Lower leg skin (tissue), 4 donors: ENCODE data around the gene SORCS1. TPM values are rescaled to one million over a fixed set of nuclear protein-coding genes. Genes with fewer than 3 reads are reported as not detected.

Experiments used
- DNase-seq, 2 donors: peaks; one replicate each; pipeline ENCODE4 v3.0.0-alpha.2; 2019; ENCODE audit warnings: low spot score in 2 of 2
- H3K4me3 ChIP-seq: fragments of 200-600 bp; sonication (generic); 2 replicates; pipeline ENCODE4 v1.5.1; 2017; ENCODE audit warnings: mild to moderate bottlenecking, low read depth; ENCODE audit not compliant: poor library complexity, severe bottlenecking
- CTCF ChIP-seq, 3 donors: fragments of 450-650 bp; IDR thresholded peaks; one replicate each; pipeline ENCODE4 v1.5.1; 2016; ENCODE audit warnings: antibody characterized with exemption in 3 of 3, mild to moderate bottlenecking in 3 of 3, moderate library complexity in 2 of 3
- POLR2A ChIP-seq, 2 donors: fragments of 450-650 bp; IDR thresholded peaks; one replicate each; pipeline ENCODE4 v1.6.1; 2016 to 2017; ENCODE audit warnings: antibody characterized with exemption in 2 of 2, mild to moderate bottlenecking in 1 of 2, moderate library complexity in 1 of 2
- WGBS, 2 donors: methylation state at CpG; one replicate each; pipeline ENCODE4 v1.1.5; 2018; 5-methylcytosine and 5-hydroxymethylcytosine counted together
- intact Hi-C: fragments of 100-400 bp; cut with DNase I; formaldehyde crosslinking; loops from one replicate; pipeline ENCODE4 v1.15.0; 2023; ENCODE audit warnings: low total_unique reads
- total RNA-seq, 4 donors: library from RNA; depleted of rRNA; stranded (reverse); fragments of >200 nt; gene quantifications; one replicate each; pipeline ENCODE4 v1.1.0, GENCODE V29; 2016

SORCS1 gene
- total RNA-seq, 4 donors from 2014 or later, result 2.2 to 5.3 (median 2.9) TPM

- H3K4me3 ChIP-seq, result no peak overlapping the region
- WGBS, 2 donors, result 63 to 65% methylated on average over 6 of the region's 6 CpGs
- no peak for TF ChIP-seq POLR2A (IDR thresholded peaks at IDR 0.05)
- TF ChIP-seq CTCF (IDR thresholded peaks at IDR 0.05), result no peak
- intact Hi-C loops, result no loop called here
- no peak for DNase-seq
Measured at GRCh38 chr10:106981452-106982075, 182.9 kb downstream of the SORCS1 start.

- WGBS, 2 donors, result 50 to 59% methylated on average over 4 of the region's 4 CpGs
- H3K4me3 ChIP-seq, result no peak overlapping the region
- DNase-seq, result no peak
- intact Hi-C loops, result no loop called here
- no peak for TF ChIP-seq CTCF (IDR thresholded peaks at IDR 0.05)
- TF ChIP-seq POLR2A (IDR thresholded peaks at IDR 0.05), result no peak
Measured at GRCh38 chr10:106980495-106981451, 183.7 kb downstream of the SORCS1 start.

GRCh38 chr10:106978756-106979155, 185.8 kb downstream of the SORCS1 start:
- intact Hi-C loops, result no loop called here
- DNase-seq, result no peak
- no peak for TF ChIP-seq POLR2A (IDR thresholded peaks at IDR 0.05)
- no peak for TF ChIP-seq CTCF (IDR thresholded peaks at IDR 0.05)
- no peak overlapping the region for H3K4me3 ChIP-seq
- 64% methylated on average over 2 of the region's 2 CpGs for WGBS, 2 donors

- TF ChIP-seq CTCF (IDR thresholded peaks at IDR 0.05) (no peak), POLR2A (IDR thresholded peaks at IDR 0.05) (no peak)
- no peak overlapping the region for H3K4me3 ChIP-seq
- 24 to 35% methylated on average over 1 of the region's 1 CpG for WGBS, 2 donors
- DNase-seq, result no peak
- intact Hi-C loops, result no loop called here
Measured at GRCh38 chr10:106973716-106974115, 190.8 kb downstream of the SORCS1 start.

- DNase-seq, result no peak
- intact Hi-C loops, result no loop called here
- 23 to 35% methylated on average over 1 of the region's 1 CpG for WGBS, 2 donors
- TF ChIP-seq POLR2A (IDR thresholded peaks at IDR 0.05) (no peak), CTCF (IDR thresholded peaks at IDR 0.05) (no peak)
- H3K4me3 ChIP-seq, result no peak overlapping the region
Measured at GRCh38 chr10:106973288-106973687, 191.2 kb downstream of the SORCS1 start.
